Activated CD8-positive, alpha-beta memory T cell treated with anti-CD3 and anti-CD28 coated beads for 1 hour (primary cell): ENCODE data around the gene BMP2K.
"Not testable (repeated sequence)": the region's sequence is repeated elsewhere in the genome, so short reads cannot be mapped to it uniquely, and the experiment has no call there.

Experiments used
- DNase-seq, 2 donors: peaks; one replicate each; pipeline ENCODE4 v3.0.0-alpha.2; 2020; ENCODE audit warnings: low read depth in 1 of 2; ENCODE audit errors: extremely low read depth in 1 of 2

Gene BMP2K

DNA sequence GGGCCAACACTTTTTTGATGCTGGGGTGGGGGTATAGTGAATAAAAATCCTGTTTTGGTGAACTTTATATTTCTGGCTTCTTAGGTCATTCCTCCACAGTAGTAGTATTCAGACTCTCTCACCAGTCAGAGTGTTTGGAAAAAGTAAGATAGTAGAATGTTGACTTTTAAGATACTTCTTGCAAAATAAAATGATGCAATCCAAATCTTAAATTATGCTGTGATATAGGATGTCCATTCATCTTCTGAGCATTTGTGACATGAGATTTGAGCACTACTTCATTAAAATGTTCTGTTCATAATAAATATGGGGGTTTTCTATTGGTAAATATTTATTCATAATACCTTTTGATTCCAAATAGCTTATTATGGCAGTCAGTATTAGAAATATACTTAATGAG lies 70.1 kb downstream of the BMP2K start:
- no peak for DNase-seq

DNA sequence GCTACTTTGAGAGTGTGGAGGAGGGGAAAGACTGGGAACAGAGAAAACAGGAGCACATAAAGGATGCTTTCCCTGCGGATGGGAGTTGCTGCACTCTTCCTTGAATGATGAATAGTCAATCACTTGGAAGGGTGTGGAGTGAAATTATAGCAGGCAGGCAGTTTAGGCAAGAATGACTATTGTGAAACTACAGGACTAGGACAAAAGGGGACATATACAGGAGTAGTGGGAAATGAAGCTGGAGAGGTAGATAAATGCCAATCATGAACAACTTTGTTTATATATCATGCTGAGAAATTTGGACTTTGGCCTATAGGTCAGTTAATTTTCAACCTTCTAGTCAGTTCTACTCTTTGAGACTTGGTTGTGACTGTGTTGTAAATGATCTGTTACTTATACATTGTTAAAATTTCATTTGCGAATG lies 86.2 kb downstream of the BMP2K start:
- DNase-seq = no peak

DNA sequence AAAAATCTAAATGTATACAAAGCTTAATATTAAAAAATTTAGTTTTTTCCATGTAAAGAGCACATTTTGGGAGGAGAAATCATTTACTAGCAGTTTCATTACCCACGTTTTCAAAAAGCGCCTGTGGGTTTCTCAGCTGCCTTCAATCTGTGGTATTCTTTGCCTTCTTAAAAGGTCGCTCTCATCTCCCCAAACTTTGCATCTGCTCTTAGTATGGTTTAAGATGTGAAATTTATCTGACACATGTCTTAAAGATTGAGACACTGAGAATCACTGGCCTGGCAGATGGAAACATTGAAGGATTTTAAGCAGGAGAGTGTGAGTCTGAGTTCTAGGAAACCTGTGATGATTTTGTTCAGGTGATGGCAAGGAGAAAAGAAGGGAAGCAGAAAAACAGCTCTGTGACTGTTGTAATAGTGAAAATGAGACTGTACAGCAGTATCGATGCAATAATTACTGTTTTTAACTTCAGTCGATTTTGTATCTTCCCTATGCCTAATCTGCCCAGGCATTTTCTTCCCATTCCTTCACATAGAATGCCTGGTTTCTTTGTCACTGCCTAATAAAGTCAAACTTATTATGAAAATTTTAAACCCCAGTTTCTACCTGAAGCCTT lies 87.2 kb downstream of the BMP2K start:
- no peak for DNase-seq

DNA sequence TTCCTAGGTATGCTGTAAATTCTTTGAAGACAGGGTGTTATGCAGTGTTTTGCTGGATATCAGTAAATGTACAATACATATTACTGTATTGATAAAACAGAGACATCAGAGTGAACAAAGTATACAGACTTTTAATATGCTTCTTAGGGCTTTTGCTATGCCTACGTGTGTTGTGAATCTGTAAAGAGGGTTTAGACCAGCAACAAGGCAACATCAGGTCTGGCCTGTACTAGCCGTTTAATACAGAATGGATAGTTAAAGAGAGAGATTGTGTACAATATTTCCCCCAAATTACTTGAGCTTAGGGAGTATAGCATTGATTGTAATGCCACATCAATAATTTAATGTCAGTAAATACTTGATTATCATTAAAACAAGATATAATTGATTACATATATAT lies 87.8 kb downstream of the BMP2K start:
- DNase-seq = no peak

DNA sequence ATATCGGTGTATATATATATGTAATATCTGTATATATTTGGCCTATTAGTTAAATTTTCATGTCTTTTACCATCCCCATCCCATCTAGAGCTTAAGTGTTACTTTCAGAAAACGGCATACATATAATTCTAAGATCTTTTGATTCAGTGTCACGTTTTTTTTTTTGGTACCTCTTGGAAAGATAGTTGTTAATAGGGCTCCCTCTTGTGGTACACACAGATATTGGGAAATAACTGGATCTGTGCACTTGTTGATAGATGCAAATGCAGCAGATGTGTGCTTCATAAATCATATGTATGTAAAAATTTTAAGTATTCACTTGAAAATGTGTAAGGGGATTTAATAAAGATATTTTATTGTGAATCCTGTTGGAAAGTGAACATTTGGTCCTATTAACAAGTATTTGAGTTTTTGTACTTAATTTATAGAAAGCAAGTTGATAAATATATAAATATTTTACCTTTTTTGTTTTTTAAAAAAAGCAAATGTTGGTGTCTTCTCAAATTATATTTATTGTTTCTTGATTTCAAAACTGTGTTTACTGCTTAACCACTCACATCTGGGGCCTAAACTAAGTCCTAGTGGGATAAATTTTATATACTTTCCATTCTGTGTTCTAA lies 88.4 kb downstream of the BMP2K start:
- peak in 1 of 2 donors; percentile 4 for DNase-seq

DNA sequence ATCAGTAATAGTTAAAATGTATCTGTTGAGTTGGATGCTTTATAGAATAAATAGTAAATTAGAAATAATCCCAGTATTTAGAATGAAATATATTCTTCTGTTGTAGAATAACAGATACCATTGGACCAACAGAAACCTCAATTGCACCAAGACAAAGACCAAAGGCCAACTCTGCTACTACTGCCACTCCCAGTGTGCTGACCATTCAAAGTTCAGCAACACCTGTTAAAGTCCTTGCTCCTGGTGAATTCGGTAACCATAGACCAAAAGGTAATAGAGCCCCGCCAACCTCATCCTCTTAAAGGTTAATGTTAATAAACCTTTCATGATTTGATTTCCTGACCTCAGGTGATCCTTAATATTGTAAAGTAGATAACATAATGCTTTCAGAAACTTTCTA lies 89.3 kb downstream of the BMP2K start:
- DNase-seq = no peak

DNA sequence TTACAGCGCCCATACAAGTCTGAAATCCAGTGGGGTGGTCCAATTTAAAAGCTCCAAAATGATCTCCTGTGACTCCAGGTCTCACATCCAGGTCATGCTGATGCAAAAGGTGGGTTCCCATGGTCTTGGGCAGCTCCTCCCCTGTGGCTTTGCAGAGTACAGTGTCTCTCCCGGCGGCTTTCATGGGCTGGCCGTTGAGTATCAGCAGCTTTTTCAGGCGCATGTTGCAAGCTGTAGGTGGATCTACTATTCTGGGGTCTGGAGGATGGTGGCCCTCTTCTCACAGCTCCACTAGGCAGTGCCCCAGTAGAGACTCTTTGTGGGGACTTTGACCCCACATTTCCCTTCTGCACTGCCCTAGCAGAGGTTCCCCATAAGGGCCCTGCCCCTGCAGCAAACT lies 92.6 kb downstream of the BMP2K start:
- DNase-seq = not testable (repeated sequence)

DNA sequence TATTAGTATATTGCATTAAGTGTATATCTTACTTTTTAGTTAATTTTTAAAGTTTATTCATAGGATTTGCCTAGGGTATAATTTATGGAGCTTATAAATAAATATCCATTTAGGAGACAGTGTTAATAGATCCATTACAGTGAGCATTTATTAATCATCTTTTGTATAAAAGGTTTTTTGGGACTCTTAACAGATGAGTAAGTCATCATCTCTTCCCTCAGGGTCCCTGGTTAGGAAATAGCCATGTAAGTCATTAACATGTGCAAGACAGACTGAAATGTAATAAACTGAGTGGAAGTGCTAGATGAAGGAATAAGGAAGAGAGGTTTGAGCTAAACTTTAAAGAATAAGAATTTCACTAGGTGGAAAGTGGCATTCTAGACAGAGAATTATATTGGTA lies 93.9 kb downstream of the BMP2K start:
- no peak for DNase-seq

DNA sequence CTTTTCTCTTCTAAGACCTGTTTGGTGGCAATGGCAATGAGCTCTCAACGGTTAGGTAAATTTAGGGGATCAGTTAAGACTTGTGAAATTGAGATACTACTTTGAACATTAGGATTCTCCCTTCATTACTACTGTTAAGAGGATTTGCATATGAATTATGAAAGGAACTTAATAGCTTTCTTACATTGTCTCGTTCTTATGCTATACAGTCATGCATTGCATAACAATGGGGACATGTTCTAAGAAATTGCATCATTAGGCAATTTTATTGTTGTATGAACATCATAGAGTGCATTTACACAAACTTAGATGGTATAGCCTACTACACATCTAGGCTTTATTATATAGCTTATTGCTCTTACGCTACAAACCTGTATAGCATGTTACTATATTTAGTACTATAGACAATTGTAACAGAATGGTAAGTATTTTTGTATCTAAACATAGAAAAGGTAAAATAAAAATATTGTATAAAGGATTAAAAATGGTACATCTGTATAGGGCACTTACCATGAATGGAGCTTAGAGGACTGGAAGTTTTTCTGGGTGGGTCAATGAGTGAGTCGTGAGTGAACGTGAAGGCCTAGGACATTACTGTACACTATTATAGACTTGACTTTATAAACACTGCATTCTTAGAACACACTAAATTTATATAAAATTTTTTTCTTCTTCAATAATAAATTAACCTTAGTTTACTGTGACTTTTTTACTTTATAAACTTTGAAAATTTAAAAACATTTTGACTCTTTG lies 100.6 kb downstream of the BMP2K start:
- no peak for DNase-seq

DNA sequence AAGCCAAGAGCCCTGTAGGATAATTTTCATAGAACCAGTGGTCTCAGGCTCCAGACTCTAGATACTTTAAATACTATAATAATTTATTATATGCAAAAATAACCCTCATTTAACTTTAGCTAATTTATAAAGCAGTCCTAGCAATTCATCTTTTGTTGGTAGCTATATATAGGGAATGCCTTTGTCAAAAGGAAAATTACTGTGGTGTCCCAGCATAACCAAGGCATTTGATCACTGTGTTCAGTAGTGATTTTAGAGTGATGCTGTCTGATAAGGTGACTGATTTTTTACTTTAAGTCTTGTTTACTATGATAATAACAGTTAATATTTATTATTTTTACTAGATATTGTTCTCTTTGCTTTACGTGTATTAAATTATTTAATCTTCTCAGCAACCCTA lies 101.9 kb downstream of the BMP2K start:
- DNase-seq = no peak

DNA sequence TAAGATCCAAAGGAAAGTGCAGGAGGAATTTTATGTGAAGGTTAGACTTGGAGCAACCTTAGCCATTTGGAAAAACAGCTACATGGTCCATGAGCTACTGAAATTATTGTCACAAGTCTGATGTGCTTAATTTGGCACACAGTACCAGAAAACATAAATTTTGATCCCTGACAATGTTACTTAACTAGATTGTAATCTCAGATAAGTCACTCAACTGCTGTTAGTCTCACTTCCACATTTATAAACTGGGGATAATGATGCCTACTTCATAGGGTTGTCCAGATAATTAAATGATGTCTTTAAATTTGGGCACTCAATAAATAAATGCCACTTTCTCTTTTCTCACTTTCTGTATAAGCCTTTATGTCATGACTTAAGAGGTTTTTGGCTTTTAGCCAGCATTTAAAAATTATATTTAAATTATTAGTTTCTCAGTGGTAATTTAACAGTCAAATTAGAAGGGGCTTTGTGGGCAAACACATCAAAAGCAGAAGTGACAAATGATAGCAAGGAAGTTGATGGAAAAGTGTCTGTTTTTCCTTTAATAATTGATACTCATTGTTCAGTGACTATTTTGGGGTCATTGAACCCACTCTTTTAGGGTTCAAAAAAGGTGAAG lies 104.8 kb downstream of the BMP2K start:
- DNase-seq = no peak

DNA sequence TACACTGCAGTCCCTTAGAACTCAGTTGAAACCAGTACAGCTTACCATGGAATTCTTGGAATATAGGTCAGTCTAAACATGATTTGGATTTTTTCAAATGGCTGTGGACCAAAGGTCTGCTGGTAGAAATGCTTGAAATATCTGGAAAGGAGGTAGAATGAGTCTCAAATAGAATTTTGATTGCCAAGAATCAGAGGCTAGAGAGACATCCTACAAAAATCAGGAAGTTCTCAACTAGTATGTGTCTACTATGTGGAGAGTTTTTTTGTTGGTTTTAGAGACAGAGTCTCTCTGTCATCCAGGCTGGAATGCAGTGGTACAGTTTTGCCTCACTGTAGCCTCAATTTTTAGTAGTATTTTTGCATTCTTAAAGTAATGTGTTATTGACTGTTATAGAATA lies 109.4 kb downstream of the BMP2K start:
- DNase-seq = no peak

DNA sequence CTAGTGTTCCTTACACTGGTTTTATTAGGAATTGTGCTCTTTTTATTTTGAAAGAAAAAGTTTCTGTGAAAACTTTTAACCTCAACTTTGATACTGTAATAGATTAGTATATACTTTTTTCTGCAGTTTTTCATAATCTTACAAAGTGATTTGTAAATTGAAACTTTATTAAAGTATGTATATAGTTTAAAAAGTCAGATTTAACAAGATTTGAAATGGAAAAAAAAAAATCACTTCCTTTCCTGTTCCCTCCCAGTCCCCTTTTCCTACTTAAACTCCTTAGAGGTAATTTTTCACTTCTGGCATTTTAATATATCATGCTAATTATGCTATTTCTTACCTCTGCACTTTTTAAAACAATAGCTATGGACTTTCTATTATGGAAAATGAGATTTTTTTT lies 113.8 kb downstream of the BMP2K start:
- DNase-seq = no peak

DNA sequence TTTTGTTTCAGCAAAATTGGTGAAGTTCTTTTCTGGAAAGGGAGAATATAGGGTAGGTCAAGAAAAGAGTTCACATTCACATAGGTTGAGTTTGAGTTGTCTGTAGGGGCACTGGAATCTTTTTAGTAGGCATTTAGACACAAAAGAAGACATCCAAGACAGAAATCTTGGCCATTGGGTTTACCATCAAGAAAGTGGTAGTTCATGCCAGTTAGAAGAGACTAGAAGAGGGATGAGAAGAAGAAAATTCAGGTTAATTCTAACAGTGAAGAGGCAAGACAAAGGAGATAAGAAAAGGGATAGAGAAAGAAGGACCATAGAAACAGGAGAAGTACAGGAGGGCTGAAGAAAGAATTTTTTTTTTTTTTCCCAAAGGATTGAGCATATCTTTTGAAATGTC lies 123.2 kb downstream of the BMP2K start:
- no peak for DNase-seq

DNA sequence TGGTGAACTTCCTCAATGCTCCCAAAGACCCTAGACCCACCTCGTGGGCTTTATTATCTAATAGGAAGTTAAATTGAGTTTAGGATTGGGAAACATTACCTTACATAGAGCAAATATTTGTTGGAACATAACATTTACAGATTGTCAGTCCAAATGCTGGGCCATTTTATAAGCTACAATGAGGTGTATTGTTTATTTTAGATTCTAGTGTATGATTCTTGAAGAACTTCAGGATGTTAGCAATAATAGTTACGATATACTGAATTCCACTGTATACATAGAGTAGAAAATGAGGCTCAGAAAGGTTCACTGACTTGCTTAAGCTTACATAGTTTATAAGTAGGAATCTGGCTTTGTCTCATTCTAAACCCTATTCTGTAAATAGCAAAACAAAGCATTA lies 125.7 kb downstream of the BMP2K start:
- DNase-seq = no peak

DNA sequence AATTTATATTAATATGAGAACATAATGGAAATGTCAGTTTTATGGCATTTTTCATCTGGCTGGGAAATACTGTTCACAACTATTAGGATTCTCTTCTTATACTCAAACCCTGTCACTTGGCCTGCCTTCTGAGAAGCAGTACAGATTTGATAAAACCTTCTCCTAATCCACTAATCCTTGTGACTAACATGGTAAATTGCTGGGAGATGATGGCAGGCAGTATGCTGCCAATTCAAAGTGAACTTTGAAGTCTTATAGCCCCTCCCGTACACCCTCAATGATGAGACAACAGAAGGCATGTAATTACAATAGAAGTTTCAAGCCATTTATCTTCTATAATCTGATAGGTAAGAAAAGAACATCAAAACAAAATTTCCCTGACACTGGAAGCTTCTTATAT lies 126.1 kb downstream of the BMP2K start:
- no peak for DNase-seq

DNA sequence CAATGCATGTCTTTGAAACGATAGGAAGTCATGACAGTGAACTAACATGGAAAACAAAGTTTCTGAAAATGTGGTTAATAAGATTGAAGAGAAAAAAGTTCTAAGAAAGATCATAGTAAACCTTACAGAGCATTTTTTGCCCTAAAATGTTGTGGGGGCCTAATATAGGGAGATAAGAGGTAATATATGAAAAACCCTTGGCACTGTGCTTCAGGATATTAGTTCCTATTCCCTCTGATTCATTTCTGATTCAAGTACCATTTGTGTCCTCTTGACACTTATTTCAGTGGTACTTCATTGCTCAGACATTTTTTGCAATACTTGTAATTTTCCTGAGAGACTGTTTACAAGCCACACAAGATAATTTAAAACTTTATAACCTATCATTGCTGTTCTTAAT lies 128.0 kb downstream of the BMP2K start:
- DNase-seq = no peak

DNA sequence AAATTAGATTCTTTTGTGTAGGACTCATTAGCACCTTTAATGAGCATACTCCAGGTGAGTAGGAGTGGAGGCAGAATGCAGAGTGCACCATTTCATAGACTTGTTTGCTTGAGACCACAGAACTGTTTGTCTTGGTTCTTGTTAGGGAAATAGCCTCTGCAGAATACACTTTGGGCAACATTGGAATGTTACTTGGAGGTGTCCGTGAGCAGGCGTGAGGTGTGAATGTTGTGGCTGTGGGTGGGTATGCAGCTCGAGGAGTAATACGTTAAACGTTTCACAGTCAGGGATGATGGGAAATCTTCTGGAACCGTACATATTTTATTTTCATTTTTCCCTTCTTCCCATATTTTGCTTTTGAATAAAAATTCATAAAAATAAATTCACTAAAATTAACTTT lies 131.5 kb downstream of the BMP2K start:
- no peak for DNase-seq

DNA sequence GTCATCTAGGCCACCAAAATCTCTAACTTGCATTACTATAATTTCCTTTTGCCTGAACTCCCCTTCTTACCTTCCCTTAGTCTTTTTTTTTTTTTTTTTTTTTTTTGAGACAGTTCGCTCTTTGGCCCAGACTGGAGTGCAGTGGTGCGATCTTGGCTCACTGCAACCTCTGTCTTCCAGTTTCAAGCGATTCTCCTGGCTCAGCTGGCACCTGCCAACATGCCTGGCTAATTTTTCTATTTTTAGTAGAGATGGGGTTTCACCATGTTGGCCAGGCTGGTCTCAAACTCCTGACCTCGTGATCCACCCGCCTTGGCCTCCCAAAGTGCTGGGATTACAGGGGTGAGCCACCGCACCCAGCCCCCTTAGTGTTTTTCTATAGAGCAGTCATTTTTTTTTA lies 132.8 kb downstream of the BMP2K start:
- not testable (repeated sequence) for DNase-seq

DNA sequence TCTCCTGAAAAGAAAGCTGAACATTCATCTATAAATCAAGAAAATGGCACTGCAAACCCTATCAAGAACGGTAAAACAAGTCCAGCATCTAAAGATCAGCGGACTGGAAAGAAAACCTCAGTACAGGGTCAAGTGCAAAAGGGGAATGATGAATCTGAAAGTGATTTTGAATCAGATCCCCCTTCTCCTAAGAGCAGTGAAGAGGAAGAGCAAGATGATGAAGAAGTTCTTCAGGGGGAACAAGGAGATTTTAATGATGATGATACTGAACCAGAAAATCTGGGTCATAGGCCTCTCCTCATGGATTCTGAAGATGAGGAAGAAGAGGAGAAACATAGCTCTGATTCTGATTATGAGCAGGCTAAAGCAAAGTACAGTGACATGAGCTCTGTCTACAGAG lies 134.5 kb downstream of the BMP2K start:
- no peak for DNase-seq

DNA sequence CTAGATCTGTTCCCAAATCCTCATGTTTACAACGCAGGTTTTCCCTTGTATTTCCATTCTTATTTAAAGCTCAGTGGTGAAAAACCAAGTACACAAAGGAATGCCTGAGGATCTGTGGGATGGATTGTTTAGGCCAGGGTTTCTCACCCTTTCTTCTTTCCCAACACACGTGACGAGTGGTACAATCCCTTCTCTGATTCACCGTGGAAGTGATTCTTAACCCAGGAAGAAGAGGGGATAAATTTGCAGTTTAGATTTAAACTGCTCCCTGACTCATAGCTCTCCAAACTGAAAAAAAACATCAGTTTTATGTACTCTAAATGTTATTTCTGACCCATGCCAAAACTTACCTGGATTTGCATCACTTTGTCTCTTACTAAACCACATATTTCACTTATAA lies 146.1 kb downstream of the BMP2K start:
- DNase-seq = no peak
